WTC11 (cell line): ENCODE data around the gene MMS22L. TPM values are rescaled to one million over a fixed set of nuclear protein-coding genes. Genes with fewer than 3 reads are reported as not detected.

Experiments
- ATAC-seq: fragments of 200-7000 bp; cut with Tn5 transposase; 2 replicates; pipeline ENCODE4 v1.10.0; 2021; ENCODE audit warnings: mild to moderate bottlenecking, moderate library complexity
- CTCF ChIA-PET: fragments of 300-600 bp; sonication (Branson Sonifier 250); formaldehyde crosslinking; loops from one replicate; lab custom pipeline; 2021; ENCODE audit warnings: antibody characterized with exemption; lab: Charles Lee
- POLR2A ChIA-PET: fragments of 350-600 bp; sonication (Branson Sonifier 250); formaldehyde crosslinking; loops from one replicate; lab custom pipeline; 2021; ENCODE audit warnings: antibody characterized with exemption; lab: Charles Lee
- DNase-seq: peaks from one replicate; pipeline ENCODE4 v3.0.0; 2021; ENCODE audit warnings: low spot score
- H3K27ac Mint-ChIP-seq: 2 replicates; pipeline ENCODE4 v1.8.0; 2021; ENCODE audit warnings: mixed read lengths
- H3K27me3 Mint-ChIP-seq: 2 replicates; pipeline ENCODE4 v1.8.0; 2021; ENCODE audit warnings: low read depth, mild to moderate bottlenecking, moderate library complexity, mixed read lengths
- H3K36me3 Mint-ChIP-seq: 2 replicates; pipeline ENCODE4 v1.8.0; 2021; ENCODE audit warnings: mixed read lengths
- H3K4me1 Mint-ChIP-seq: 2 replicates; pipeline ENCODE4 v1.8.0; 2022; ENCODE audit warnings: mixed read lengths
- H3K4me3 Mint-ChIP-seq: 2 replicates; pipeline ENCODE4 v1.8.0; 2021; ENCODE audit warnings: mild to moderate bottlenecking, moderate library complexity, mixed read lengths
- H3K9me3 Mint-ChIP-seq: 2 replicates; pipeline ENCODE4 v1.8.0; 2021; ENCODE audit warnings: mixed read lengths
- AR ChIP-seq: fragments of 250-450 bp; sonication (Bioruptor Pico); IDR thresholded peaks from 2 replicates; pipeline ENCODE4 v1.9.0; 2021; ENCODE audit warnings: mild to moderate bottlenecking
- ATF2 ChIP-seq: sonication (generic); formaldehyde crosslinking; IDR thresholded peaks from 2 replicates; pipeline ENCODE4 v1.8.1; 2022; ENCODE audit warnings: low read depth, missing genetic modification reagents, borderline replicate concordance
- ATF6 ChIP-seq: sonication (generic); formaldehyde crosslinking; IDR thresholded peaks from 2 replicates; pipeline ENCODE4 v1.8.1; 2023; ENCODE audit warnings: mild to moderate bottlenecking, missing genetic modification reagents
- ESRRA ChIP-seq: sonication (generic); formaldehyde crosslinking; IDR thresholded peaks from 2 replicates; pipeline ENCODE4 v1.8.1; 2022; ENCODE audit warnings: mild to moderate bottlenecking, missing genetic modification reagents, borderline replicate concordance
- GABPB1 ChIP-seq: sonication (generic); formaldehyde crosslinking; IDR thresholded peaks from 2 replicates; pipeline ENCODE4 v1.8.1; 2023; ENCODE audit warnings: mild to moderate bottlenecking, missing genetic modification reagents
- HMGXB4 ChIP-seq: sonication (generic); formaldehyde crosslinking; IDR thresholded peaks from 2 replicates; pipeline ENCODE4 v1.8.1; 2023; ENCODE audit warnings: mild to moderate bottlenecking, moderate library complexity, missing genetic modification reagents
- IRF1 ChIP-seq: sonication (generic); formaldehyde crosslinking; IDR thresholded peaks from 2 replicates; pipeline ENCODE4 v1.8.0; 2023; ENCODE audit warnings: missing genetic modification reagents
- JUN ChIP-seq: sonication (generic); formaldehyde crosslinking; IDR thresholded peaks from 2 replicates; pipeline ENCODE4 v1.8.0; 2023; ENCODE audit warnings: mild to moderate bottlenecking, missing genetic modification reagents
- NR1H2 ChIP-seq: sonication (generic); formaldehyde crosslinking; IDR thresholded peaks from 2 replicates; pipeline ENCODE4 v1.9.0; 2021; ENCODE audit warnings: mild to moderate bottlenecking, moderate library complexity, missing genetic modification reagents
- NR3C1 ChIP-seq: sonication (generic); formaldehyde crosslinking; conservative IDR thresholded peaks from 2 replicates; pipeline ENCODE4 v1.8.1; 2023; ENCODE audit warnings: low read depth, mild to moderate bottlenecking, missing genetic modification reagents
- SP1 ChIP-seq: sonication (generic); formaldehyde crosslinking; conservative IDR thresholded peaks from 2 replicates; pipeline ENCODE4 v1.8.1; 2022; ENCODE audit warnings: missing genetic modification reagents
- TEAD1 ChIP-seq: sonication (generic); formaldehyde crosslinking; IDR thresholded peaks from 2 replicates; pipeline ENCODE4 v1.8.0; 2022; ENCODE audit warnings: mild to moderate bottlenecking, missing genetic modification reagents
- USF1 ChIP-seq: sonication (generic); formaldehyde crosslinking; IDR thresholded peaks from 2 replicates; pipeline ENCODE4 v1.8.0; 2022; ENCODE audit warnings: mild to moderate bottlenecking, missing genetic modification reagents
- ZMAT4 ChIP-seq: fragments of 250-450 bp; sonication (Bioruptor Pico); IDR thresholded peaks from 2 replicates; pipeline ENCODE4 v1.9.0; 2021; ENCODE audit warnings: mild to moderate bottlenecking
- ZNF423 ChIP-seq: fragments of 250-450 bp; sonication (Bioruptor Pico); IDR thresholded peaks from 2 replicates; pipeline ENCODE4 v2.1.2; 2022; ENCODE audit warnings: mild to moderate bottlenecking, moderate library complexity
- ZNF425 ChIP-seq: fragments of 250-450 bp; sonication (Bioruptor Pico); conservative IDR thresholded peaks from 2 replicates; pipeline ENCODE4 v1.9.0; 2021; ENCODE audit warnings: mild to moderate bottlenecking
- ZSCAN18 ChIP-seq: fragments of 250-450 bp; sonication (Bioruptor Pico); IDR thresholded peaks from 2 replicates; pipeline ENCODE4 v2.1.2; 2022; ENCODE audit warnings: mild to moderate bottlenecking, moderate library complexity
- total RNA-seq: library from RNA; stranded (reverse); gene quantifications from 3 replicates; pipeline ENCODE4 v1.2.3, GENCODE V29; 2021

MMS22L gene
- total RNA-seq, 1 experiment from 2014 or later, result 39.7 TPM

GRCh38 chr6:97222903-97223302 lies 60.1 kb downstream of the MMS22L start (continued):
- TF ChIP-seq ESRRA (CRISPR knock-in tag), result no peak
- TF ChIP-seq, all 79 proteins: peak for 0

GRCh38 chr6:97218912-97219311 lies 64.1 kb downstream of the MMS22L start:
- Mint-ChIP-seq H3K36me3 (no peaks in the 10 kb centered on the region), H3K9me3 (no peaks in the 10 kb centered on the region), H3K27me3 (no peaks in the 10 kb centered on the region), H3K4me1 (peaks cover 6% of the 10 kb centered on the region; the same call in 1 of the 2 replicates), H3K27ac (no peak overlapping the region), H3K4me3 (no peak overlapping the region)
- ATAC-seq (no peak), DNase-seq (no peak)
- no peak for TF ChIP-seq NR1H2
- TF ChIP-seq ZMAT4 (CRISPR knock-in tag), result no peak
- no peak for TF ChIP-seq ZSCAN18 (CRISPR knock-in tag)
- TF ChIP-seq ATF6 (CRISPR knock-in tag), result no peak
- TF ChIP-seq IRF1 (CRISPR knock-in tag), result no peak
- TF ChIP-seq JUN (CRISPR knock-in tag), result no peak
- TF ChIP-seq HMGXB4, result no peak
- TF ChIP-seq AR (CRISPR knock-in tag), result no peak
- TF ChIP-seq ZNF423 (CRISPR knock-in tag), result no peak
- TF ChIP-seq ESRRA (CRISPR knock-in tag), result no peak
- TF ChIP-seq NR3C1 (CRISPR knock-in tag), result no peak
- TF ChIP-seq TEAD1 (CRISPR knock-in tag), result no peak
- TF ChIP-seq ZNF425 (CRISPR knock-in tag), result no peak
- TF ChIP-seq SP1 (CRISPR knock-in tag), result no peak
- no peak for TF ChIP-seq USF1
- no peak for TF ChIP-seq ATF2 (CRISPR knock-in tag)
- TF ChIP-seq GABPB1 (CRISPR knock-in tag), result no peak
- CTCF ChIA-PET, result no interaction called here
- POLR2A ChIA-PET, result no interaction called here
